HPDE6-E6E7 (cell line): Measurements from ENCODE around the gene PIP5K1A.
"Not testable (repeated sequence)": the region's sequence is repeated elsewhere in the genome, so short reads cannot be mapped to it uniquely, and the experiment has no call there.

Experiments
- DNase-seq: peaks from one replicate; pipeline ENCODE4 v3.0.0; 2011; ENCODE audit warnings: missing footprints; ENCODE audit errors: extremely low spot score

The PIP5K1A gene

GRCh38 chr1:151192047-151192446 lies 6.3 kb upstream of the PIP5K1A start:
- no peak for DNase-seq

- DNase-seq: no peak
These were observed 5.0 kb upstream of the PIP5K1A start for GRCh38 chr1:151193304-151193703.

GRCh38 chr1:151193856-151194255 lies 4.5 kb upstream of the PIP5K1A start:
- no peak for DNase-seq

- peak; percentile 89 for DNase-seq
These were observed 3.3 kb upstream of the PIP5K1A start for GRCh38 chr1:151194894-151195594.

- DNase-seq: no peak
These were observed 2.0 kb upstream of the PIP5K1A start for GRCh38 chr1:151196292-151196800.

GRCh38 chr1:151197863-151198253 lies 494 bp upstream of the PIP5K1A start:
- DNase-seq: no peak

GRCh38 chr1:151199873-151200581 lies 1.7 kb downstream of the PIP5K1A start:
- peak; percentile 47 for DNase-seq

GRCh38 chr1:151205381-151205965 lies 7.1 kb downstream of the PIP5K1A start:
- not testable (repeated sequence) for DNase-seq

GRCh38 chr1:151210830-151211229 lies 12.5 kb downstream of the PIP5K1A start:
- DNase-seq: no peak

GRCh38 chr1:151211972-151212705 lies 13.8 kb downstream of the PIP5K1A start:
- DNase-seq: no peak

- DNase-seq: no peak
These were observed 15.2 kb downstream of the PIP5K1A start for GRCh38 chr1:151213560-151213959.

- DNase-seq: no peak
These were observed 23.3 kb downstream of the PIP5K1A start for GRCh38 chr1:151221616-151222015.

- no peak for DNase-seq
These were observed 23.8 kb downstream of the PIP5K1A start for GRCh38 chr1:151222130-151222529.

- no peak for DNase-seq
These were observed 36.9 kb downstream of the PIP5K1A start for GRCh38 chr1:151235235-151235634.

GRCh38 chr1:151237678-151238466 lies 39.5 kb downstream of the PIP5K1A start:
- no peak for DNase-seq

GRCh38 chr1:151238467-151238739 lies 40.1 kb downstream of the PIP5K1A start:
- no peak for DNase-seq

GRCh38 chr1:151242442-151242841 lies 44.1 kb downstream of the PIP5K1A start:
- DNase-seq: no peak

- no peak for DNase-seq
These were observed 45.4 kb downstream of the PIP5K1A start for GRCh38 chr1:151243683-151244216.

GRCh38 chr1:151246786-151247185 lies 48.4 kb downstream of the PIP5K1A start:
- DNase-seq: no peak

GRCh38 chr1:151251656-151252470 lies 53.5 kb downstream of the PIP5K1A start:
- peak; percentile 66 for DNase-seq
